ENCODE results near the gene MINDY4.
A peak's percentile ranks its signal among the peaks of the same experiment; 100 is the strongest.

The MINDY4 gene

DNA sequence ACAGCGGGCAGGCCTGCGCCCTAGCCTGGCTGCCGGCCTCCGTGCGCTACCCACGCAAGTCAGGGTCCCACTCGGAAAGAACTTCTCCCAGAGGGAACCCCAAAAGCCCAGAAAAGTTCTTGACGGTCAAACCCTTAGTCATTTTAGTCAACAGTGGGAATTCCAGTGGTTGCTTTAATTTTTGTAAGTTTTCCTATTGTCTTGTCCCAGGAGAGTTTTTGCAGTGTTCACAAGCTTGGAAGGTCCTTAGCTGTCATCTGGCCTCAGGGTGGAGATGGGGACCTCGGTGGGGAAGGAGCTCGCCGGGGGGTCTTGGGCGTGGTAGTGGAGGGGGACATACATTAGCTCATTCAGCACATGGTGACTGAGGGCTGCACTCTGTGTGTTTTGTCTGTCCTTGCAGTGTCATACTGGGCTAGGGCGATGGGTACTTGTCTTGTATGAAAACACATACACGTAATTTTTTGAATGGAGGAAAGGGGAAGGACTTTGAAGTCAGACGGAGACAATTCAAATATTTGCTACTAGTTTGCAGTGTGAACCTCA is 736 bp downstream of the MINDY4 start (continued):
- TF ChIP-seq ZSCAN16 (tag by site-specific recombination; IDR thresholded peaks at IDR 0.05) (no peak), ZNF10 (tag by site-specific recombination; IDR thresholded peaks at IDR 0.05) (no peak), REPIN1 (tag by site-specific recombination; IDR thresholded peaks at IDR 0.05; ENCODE audit: low read depth) (no peak), ZNF843 (tag by site-specific recombination; IDR thresholded peaks at IDR 0.05) (no peak), SETDB1 (IDR thresholded peaks at IDR 0.05; ENCODE audit: insufficient read length, low read length) (no peak), HOXA7 (CRISPR knock-in tag; IDR thresholded peaks at IDR 0.05; ENCODE audit: borderline replicate concordance) (no peak), IKZF3 (tag by site-specific recombination; IDR thresholded peaks at IDR 0.05) (no peak), ZBTB20 (tag by site-specific recombination; IDR thresholded peaks at IDR 0.05) (peak; percentile 54; the same call in 1 of the 2 replicates), ZNF239 (tag by site-specific recombination; IDR thresholded peaks at IDR 0.05) (no peak), ZNF423 (tag by site-specific recombination; IDR thresholded peaks at IDR 0.05) (peak; percentile 8; the same call in 1 of the 2 replicates), SCRT2 (tag by site-specific recombination; IDR thresholded peaks at IDR 0.05) (no peak), MEIS1 (CRISPR knock-in tag; IDR thresholded peaks at IDR 0.05; ENCODE audit: borderline replicate concordance) (no peak)
- TF ChIP-seq, protein P1, sequence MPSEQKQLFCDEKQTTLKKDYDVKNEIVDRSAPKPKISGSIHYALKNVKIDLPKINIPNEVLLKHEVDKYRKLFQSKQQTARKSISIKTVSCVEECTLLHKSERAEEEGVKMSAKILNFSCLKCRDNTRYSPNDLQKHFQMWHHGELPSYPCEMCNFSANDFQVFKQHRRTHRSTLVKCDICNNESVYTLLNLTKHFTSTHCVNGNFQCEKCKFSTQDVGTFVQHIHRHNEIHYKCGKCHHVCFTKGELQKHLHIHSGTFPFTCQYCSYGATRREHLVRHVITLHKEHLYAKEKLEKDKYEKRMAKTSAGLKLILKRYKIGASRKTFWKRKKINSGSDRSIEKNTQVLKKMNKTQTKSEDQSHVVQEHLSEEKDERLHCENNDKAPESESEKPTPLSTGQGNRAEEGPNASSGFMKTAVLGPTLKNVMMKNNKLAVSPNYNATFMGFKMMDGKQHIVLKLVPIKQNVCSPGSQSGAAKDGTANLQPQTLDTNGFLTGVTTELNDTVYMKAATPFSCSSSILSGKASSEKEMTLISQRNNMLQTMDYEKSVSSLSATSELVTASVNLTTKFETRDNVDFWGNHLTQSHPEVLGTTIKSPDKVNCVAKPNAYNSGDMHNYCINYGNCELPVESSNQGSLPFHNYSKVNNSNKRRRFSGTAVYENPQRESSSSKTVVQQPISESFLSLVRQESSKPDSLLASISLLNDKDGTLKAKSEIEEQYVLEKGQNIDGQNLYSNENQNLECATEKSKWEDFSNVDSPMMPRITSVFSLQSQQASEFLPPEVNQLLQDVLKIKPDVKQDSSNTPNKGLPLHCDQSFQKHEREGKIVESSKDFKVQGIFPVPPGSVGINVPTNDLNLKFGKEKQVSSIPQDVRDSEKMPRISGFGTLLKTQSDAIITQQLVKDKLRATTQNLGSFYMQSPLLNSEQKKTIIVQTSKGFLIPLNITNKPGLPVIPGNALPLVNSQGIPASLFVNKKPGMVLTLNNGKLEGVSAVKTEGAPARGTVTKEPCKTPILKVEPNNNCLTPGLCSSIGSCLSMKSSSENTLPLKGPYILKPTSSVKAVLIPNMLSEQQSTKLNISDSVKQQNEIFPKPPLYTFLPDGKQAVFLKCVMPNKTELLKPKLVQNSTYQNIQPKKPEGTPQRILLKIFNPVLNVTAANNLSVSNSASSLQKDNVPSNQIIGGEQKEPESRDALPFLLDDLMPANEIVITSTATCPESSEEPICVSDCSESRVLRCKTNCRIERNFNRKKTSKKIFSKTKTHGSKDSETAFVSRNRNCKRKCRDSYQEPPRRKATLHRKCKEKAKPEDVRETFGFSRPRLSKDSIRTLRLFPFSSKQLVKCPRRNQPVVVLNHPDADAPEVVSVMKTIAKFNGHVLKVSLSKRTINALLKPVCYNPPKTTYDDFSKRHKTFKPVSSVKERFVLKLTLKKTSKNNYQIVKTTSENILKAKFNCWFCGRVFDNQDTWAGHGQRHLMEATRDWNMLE (tag by site-specific recombination; conservative IDR thresholded peaks at IDR 0.05; ENCODE audit: low read depth): no peak

DNA sequence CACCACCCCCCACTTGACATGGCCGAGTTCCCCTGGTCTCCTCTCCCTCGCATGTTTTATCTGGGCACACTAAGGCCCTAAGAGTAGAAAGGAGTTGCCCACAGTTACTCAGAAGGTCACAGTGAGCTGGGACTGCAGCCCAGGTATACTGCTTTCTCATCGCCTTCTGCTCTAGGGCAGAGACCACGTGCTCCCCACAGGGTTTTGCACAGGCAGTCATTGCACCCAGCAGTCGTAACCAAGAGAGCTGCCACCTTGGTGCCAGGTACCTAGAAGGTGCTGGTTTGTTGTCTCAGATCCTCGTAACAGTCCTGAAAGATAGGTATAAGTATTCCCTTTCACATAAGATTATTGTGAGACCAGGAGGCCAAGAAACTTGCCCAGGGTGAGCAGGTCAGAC is 1.8 kb downstream of the MINDY4 start:
- H3K36me3 ChIP-seq (ENCODE audit: control insufficient read depth in 2 of 2, insufficient read depth in 1 of 2, low read length in 2 of 2): no peaks in the 10 kb centered on the region
- 0 out of 2 replicates have a peak, but pooled peaks cover 2% of the 10 kb centered on the region for H3K4me1 ChIP-seq (ENCODE audit: control insufficient read depth, insufficient read depth, low read length)
- H3K27ac ChIP-seq (ENCODE audit: extremely low read depth, low read depth, low read length): no peak overlapping the region
- no peaks in the 10 kb centered on the region for H3K9me3 ChIP-seq (ENCODE audit: control insufficient read depth, insufficient read depth, low read depth, low read length)
- POLR2A ChIA-PET: no interaction called here
- CTCF ChIA-PET: interaction anchor here (0.9 to 3.0 kb wide), 2 partner anchors 33 to 166 kb away, joined by 3 to 10 read pairs; no protein-coding TSS in a partner anchor
- H3K4me3 ChIP-seq (ENCODE audit: low read depth, low read length): no peak overlapping the region
- TF ChIP-seq ZNF24 (tag by site-specific recombination; IDR thresholded peaks at IDR 0.05): no peak
- no peak for TF ChIP-seq ZNF416 (tag by site-specific recombination; IDR thresholded peaks at IDR 0.05)
- no peak for TF ChIP-seq ZNF48 (tag by site-specific recombination; IDR thresholded peaks at IDR 0.05)
- TF ChIP-seq SP3 (tag by site-specific recombination; IDR thresholded peaks at IDR 0.05): no peak
- TF ChIP-seq ZSCAN23 (tag by site-specific recombination; IDR thresholded peaks at IDR 0.05): no peak
- no peak for TF ChIP-seq ZNF510 (tag by site-specific recombination; IDR thresholded peaks at IDR 0.05; ENCODE audit: insufficient replicate concordance)
- TF ChIP-seq GLI2 (tag by site-specific recombination; IDR thresholded peaks at IDR 0.05; ENCODE audit: borderline replicate concordance, low read depth): no peak
- TF ChIP-seq ZNF335 (tag by site-specific recombination; conservative IDR thresholded peaks at IDR 0.05): no peak
- TF ChIP-seq ZFP3 (tag by site-specific recombination; IDR thresholded peaks at IDR 0.05; ENCODE audit: low read depth): no peak
- TF ChIP-seq ZNF610 (tag by site-specific recombination; IDR thresholded peaks at IDR 0.05; ENCODE audit: borderline replicate concordance): no peak
- no peak for TF ChIP-seq ZNF248 (tag by site-specific recombination; IDR thresholded peaks at IDR 0.05)
- TF ChIP-seq ZNF404 (tag by site-specific recombination; IDR thresholded peaks at IDR 0.05): no peak
- TF ChIP-seq ZNF146 (tag by site-specific recombination; IDR thresholded peaks at IDR 0.05): no peak
- TF ChIP-seq ZNF544 (tag by site-specific recombination; IDR thresholded peaks at IDR 0.05): no peak
- no peak for TF ChIP-seq ZNF792 (tag by site-specific recombination; IDR thresholded peaks at IDR 0.05)
- no peak for TF ChIP-seq ZNF530 (tag by site-specific recombination; IDR thresholded peaks at IDR 0.05; ENCODE audit: low read depth)
- TF ChIP-seq ZNF776 (tag by site-specific recombination; IDR thresholded peaks at IDR 0.05; ENCODE audit: borderline replicate concordance): no peak
- no peak for TF ChIP-seq ZNF274 (IDR thresholded peaks at IDR 0.05; ENCODE audit: low read length)
- no peak for TF ChIP-seq ZNF274 (tag by site-specific recombination; IDR thresholded peaks at IDR 0.05; ENCODE audit: borderline replicate concordance)
- TF ChIP-seq ZNF658 (tag by site-specific recombination; IDR thresholded peaks at IDR 0.05): no peak
- no peak for TF ChIP-seq ZNF707 (tag by site-specific recombination; IDR thresholded peaks at IDR 0.05)
